Measurements from ENCODE around the gene SLC9C1.
A peak's percentile ranks its signal among the peaks of the same experiment; 100 is the strongest.

SLC9C1 gene

GRCh38 chr3:112293368-112294321 is at the start of gene SLC9C1:
Gene SLC9C1 (minus strand): TSS chr3:112294216. CDS start chr3:112286791, 7,425 bp downstream.
- DNase-seq = peak; percentile 22 to 61

GRCh38 chr3:112341386-112341785 is 47.4 kb upstream of the SLC9C1 start:
- DNase-seq = no peak

- no peak for DNase-seq
Observed at GRCh38 chr3:112339609-112340008, 45.6 kb upstream of the SLC9C1 start.

- DNase-seq = no peak
Observed at GRCh38 chr3:112339134-112339533, 45.1 kb upstream of the SLC9C1 start.

GRCh38 chr3:112338727-112339056 is 44.7 kb upstream of the SLC9C1 start:
- DNase-seq = no peak

- DNase-seq = no peak
Observed at GRCh38 chr3:112338021-112338726, 44.2 kb upstream of the SLC9C1 start.

- DNase-seq = no peak
Observed at GRCh38 chr3:112335434-112335781, 41.4 kb upstream of the SLC9C1 start.

GRCh38 chr3:112334691-112335433 is 40.8 kb upstream of the SLC9C1 start:
- DNase-seq = no peak

GRCh38 chr3:112333381-112334317 is 39.6 kb upstream of the SLC9C1 start:
- peak in 1 of 2 donors; percentile 8 for DNase-seq

- DNase-seq = peak; percentile 33 to 36
Observed at GRCh38 chr3:112333002-112333380, 39.0 kb upstream of the SLC9C1 start, which contains the start of gene CD200. Gene CD200 (plus strand): TSS chr3:112333156. CDS start chr3:112333213, 57 bp downstream.

GRCh38 chr3:112331851-112332250 is 37.8 kb upstream of the SLC9C1 start:
- DNase-seq = no peak

GRCh38 chr3:112327371-112327951 is 33.4 kb upstream of the SLC9C1 start:
- peak; percentile 27 to 72 for DNase-seq

GRCh38 chr3:112321867-112322652 is 28.0 kb upstream of the SLC9C1 start:
- DNase-seq = no peak

GRCh38 chr3:112320691-112321090 is 26.7 kb upstream of the SLC9C1 start:
- no peak for DNase-seq

- no peak for DNase-seq
Observed at GRCh38 chr3:112319516-112320276, 25.7 kb upstream of the SLC9C1 start.

GRCh38 chr3:112315791-112316190 is 21.8 kb upstream of the SLC9C1 start:
- DNase-seq = no peak

- DNase-seq = no peak
Observed at GRCh38 chr3:112314649-112315048, 20.6 kb upstream of the SLC9C1 start.

- no peak for DNase-seq
Observed at GRCh38 chr3:112308151-112308911, 14.3 kb upstream of the SLC9C1 start.

GRCh38 chr3:112307557-112307956 is 13.5 kb upstream of the SLC9C1 start:
- no peak for DNase-seq

Measured in CD4-positive, alpha-beta T cell treated with Interleukin-1 beta for 1 hour (primary cell).